ENCODE data around the gene CRYBG2.

DNA sequence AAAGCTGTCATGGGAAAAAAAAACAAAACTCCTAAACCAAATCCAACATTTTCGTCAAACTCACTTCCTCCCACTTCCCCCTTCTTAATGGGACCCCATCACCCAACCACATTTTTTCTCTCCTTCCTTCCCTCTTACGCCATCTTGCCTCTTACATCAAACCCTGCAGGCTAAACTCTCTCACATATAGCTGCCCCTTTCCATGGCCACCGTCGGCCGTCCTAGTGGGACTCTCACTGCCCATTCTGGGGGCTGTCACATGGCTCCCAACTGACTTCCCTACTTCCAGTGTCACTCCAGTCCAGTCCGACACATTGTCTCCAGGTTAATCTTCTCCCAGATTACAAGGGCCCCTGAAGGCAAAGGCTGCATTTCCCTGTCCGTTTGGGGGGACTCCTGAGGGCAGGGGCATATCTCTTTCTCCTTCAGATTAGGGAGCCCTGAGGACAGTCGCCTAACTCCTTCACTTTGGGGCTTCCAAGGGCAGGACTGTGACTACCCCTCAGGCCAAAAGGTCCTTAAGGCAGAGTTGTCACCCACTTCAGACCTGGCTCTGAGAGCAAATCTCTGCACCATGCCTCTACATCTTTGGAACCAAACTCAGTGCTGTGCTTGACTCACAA, 48.2 kb downstream of the CRYBG2 start:
- TF ChIP-seq TOX (CRISPR knock-in tag; IDR thresholded peaks at IDR 0.05; ENCODE audit: borderline replicate concordance): no peak
- TF ChIP-seq, protein P1, sequence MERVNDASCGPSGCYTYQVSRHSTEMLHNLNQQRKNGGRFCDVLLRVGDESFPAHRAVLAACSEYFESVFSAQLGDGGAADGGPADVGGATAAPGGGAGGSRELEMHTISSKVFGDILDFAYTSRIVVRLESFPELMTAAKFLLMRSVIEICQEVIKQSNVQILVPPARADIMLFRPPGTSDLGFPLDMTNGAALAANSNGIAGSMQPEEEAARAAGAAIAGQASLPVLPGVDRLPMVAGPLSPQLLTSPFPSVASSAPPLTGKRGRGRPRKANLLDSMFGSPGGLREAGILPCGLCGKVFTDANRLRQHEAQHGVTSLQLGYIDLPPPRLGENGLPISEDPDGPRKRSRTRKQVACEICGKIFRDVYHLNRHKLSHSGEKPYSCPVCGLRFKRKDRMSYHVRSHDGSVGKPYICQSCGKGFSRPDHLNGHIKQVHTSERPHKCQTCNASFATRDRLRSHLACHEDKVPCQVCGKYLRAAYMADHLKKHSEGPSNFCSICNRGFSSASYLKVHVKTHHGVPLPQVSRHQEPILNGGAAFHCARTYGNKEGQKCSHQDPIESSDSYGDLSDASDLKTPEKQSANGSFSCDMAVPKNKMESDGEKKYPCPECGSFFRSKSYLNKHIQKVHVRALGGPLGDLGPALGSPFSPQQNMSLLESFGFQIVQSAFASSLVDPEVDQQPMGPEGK (CRISPR knock-in tag; IDR thresholded peaks at IDR 0.05; ENCODE audit: borderline replicate concordance): no peak
- TF ChIP-seq ESRRG (CRISPR knock-in tag; IDR thresholded peaks at IDR 0.05): no peak
- no peak for TF ChIP-seq OSR1 (CRISPR knock-in tag; IDR thresholded peaks at IDR 0.05)
- no peak for TF ChIP-seq ISL1 (CRISPR knock-in tag; IDR thresholded peaks at IDR 0.05)
- TF ChIP-seq ZNF8 (CRISPR knock-in tag; IDR thresholded peaks at IDR 0.05): no peak
- no peak for TF ChIP-seq ARNTL (CRISPR knock-in tag; IDR thresholded peaks at IDR 0.05; ENCODE audit: borderline replicate concordance, low read depth)
- no peak for TF ChIP-seq ZNF565 (CRISPR knock-in tag; conservative IDR thresholded peaks at IDR 0.05; ENCODE audit: low read depth)
- no peak for TF ChIP-seq CSDC2 (CRISPR knock-in tag; IDR thresholded peaks at IDR 0.05)
- no peak for TF ChIP-seq ZNF70 (CRISPR knock-in tag; IDR thresholded peaks at IDR 0.05)
- TF ChIP-seq, protein P2, sequence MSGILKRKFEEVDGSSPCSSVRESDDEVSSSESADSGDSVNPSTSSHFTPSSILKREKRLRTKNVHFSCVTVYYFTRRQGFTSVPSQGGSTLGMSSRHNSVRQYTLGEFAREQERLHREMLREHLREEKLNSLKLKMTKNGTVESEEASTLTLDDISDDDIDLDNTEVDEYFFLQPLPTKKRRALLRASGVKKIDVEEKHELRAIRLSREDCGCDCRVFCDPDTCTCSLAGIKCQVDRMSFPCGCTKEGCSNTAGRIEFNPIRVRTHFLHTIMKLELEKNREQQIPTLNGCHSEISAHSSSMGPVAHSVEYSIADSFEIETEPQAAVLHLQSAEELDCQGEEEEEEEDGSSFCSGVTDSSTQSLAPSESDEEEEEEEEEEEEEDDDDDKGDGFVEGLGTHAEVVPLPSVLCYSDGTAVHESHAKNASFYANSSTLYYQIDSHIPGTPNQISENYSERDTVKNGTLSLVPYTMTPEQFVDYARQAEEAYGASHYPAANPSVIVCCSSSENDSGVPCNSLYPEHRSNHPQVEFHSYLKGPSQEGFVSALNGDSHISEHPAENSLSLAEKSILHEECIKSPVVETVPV (CRISPR knock-in tag; IDR thresholded peaks at IDR 0.05): no peak
- TF ChIP-seq ZFP3 (CRISPR knock-in tag; IDR thresholded peaks at IDR 0.05): no peak
- TF ChIP-seq, protein P3, sequence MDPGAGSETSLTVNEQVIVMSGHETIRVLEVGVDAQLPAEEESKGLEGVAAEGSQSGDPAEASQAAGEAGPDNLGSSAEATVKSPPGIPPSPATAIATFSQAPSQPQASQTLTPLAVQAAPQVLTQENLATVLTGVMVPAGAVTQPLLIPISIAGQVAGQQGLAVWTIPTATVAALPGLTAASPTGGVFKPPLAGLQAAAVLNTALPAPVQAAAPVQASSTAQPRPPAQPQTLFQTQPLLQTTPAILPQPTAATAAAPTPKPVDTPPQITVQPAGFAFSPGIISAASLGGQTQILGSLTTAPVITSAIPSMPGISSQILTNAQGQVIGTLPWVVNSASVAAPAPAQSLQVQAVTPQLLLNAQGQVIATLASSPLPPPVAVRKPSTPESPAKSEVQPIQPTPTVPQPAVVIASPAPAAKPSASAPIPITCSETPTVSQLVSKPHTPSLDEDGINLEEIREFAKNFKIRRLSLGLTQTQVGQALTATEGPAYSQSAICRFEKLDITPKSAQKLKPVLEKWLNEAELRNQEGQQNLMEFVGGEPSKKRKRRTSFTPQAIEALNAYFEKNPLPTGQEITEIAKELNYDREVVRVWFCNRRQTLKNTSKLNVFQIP (CRISPR knock-in tag; IDR thresholded peaks at IDR 0.05; ENCODE audit: borderline replicate concordance, low read depth): no peak
- no peak for TF ChIP-seq RARB (CRISPR knock-in tag; IDR thresholded peaks at IDR 0.05)

Measured in SK-N-SH treated with all-trans-retinoic acid at 6 μM for 48 hours (cell line).